ENCODE measurements around the gene TRMT61A. TPM values are rescaled to one million over a fixed set of nuclear protein-coding genes. Genes with fewer than 3 reads are reported as not detected.

Gene TRMT61A
- total and polyA plus RNA-seq, 10 of the 15 experiments (the other 5 are each of a cell fraction or from before 2014, with no cell fraction given): 0.11 to 21.9 (median 11.4) TPM

DNA sequence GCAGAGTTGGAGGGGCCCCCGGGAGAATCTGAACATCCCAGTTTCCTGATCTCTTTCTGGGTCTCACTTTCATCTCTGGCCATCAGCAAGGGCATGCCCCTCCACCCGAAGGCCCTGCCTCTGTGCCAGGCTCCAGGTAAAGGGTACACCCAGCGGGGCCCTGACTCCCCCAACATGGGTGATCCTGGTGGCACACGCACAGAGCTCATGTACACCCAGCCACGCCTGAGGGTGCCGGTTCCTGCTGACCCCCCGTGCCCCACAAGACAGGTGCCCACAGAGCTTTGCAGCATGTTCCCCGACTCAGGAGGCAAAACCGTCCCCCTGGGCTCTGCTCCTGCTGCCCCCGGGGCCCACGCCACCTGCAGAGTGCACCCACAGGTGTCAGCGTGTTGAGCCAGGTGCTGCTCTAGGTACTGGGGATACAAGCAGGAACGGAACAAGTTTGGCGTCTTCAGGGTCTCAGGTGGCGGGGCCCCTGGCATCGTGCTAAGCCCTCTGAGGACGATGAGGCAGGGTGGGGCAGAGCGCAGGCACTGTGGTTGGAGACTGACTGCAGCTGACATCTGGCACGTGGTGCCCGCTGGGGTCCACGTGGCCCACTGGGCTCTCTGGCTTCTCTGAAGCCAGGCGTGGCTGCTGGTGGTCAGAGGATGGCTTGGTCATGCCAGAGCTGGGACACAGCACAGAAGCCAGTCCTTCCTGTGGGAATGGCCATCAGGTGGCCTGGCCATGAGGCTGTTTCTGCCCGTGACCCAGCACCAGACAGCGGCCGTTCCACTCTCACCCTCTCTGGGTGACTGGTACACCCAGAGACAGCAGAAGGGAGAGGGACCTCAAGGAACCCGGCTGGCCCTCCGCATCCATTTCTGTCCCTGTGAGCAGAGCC lies 19.7 kb downstream of the TRMT61A start (continued):
- TF ChIP-seq, protein P1, sequence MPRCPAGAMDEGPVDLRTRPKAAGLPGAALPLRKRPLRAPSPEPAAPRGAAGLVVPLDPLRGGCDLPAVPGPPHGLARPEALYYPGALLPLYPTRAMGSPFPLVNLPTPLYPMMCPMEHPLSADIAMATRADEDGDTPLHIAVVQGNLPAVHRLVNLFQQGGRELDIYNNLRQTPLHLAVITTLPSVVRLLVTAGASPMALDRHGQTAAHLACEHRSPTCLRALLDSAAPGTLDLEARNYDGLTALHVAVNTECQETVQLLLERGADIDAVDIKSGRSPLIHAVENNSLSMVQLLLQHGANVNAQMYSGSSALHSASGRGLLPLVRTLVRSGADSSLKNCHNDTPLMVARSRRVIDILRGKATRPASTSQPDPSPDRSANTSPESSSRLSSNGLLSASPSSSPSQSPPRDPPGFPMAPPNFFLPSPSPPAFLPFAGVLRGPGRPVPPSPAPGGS (IDR thresholded peaks at IDR 0.05; ENCODE audit: borderline replicate concordance, insufficient read depth, low read depth, low read length, poor library complexity, severe bottlenecking): no peak
- TF ChIP-seq SIN3A (IDR thresholded peaks at IDR 0.05; ENCODE audit: low read depth, low read length) (no peak), EGR1 (IDR thresholded peaks at IDR 0.05; ENCODE audit: borderline replicate concordance in 1 of 2, low read depth in 2 of 2, low read length in 2 of 2) (no peak), NFYB (IDR thresholded peaks at IDR 0.05; ENCODE audit: insufficient read depth, low read depth, low read length) (no peak)

DNA sequence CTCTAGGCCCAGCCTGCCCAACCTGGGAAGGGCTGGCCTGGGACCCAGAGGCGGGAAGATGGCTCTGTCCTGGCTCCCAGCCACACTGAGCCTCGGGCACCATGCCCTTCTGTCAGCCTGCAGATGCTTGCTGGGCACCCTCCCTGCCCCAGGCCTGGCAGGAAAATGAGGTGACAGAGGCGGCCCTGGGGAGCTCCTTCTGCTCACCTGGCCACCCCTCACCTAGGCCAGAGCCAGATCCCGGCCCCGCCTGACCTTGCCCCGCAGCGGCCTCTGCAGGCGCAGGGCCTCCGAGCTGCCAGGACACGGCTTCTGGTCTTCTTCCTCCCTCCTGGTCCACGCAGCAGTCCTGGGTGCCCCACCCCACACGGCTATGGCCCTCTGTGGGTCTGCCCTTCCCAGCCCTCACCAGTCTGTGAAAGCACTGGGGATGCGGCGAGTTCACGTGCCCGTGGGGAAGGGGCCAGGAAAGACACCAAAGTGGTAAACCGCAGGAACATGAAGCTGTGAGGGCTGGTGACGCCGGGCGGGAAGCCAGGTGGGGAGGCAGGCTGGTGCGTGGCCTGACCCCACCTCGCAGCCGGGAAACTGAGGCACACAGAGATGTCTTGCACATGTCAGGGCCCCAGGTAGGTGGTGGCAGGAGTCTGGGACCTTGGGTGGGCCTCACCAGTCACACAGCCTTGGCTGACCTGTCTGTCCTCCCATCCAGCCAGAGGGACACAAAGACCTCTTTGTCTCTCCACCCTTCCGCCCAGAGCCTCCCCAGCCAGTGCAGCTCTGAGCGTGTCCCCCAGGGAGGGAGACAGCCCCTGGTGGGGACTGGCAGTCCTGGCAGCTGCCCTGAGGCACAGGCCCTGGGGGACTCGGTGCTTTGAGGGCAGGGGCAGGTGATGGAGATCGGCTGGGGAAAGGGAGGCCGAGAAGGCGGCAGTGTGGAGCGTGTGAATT lies 20.6 kb downstream of the TRMT61A start:
- POLR2A ChIA-PET: interaction anchor here (0.5 kb wide), 1 partner anchor 1789 kb away, joined by 3 read pairs; no protein-coding TSS in a partner anchor
- in situ Hi-C loops (cut with MboI) (no loop called here), intact Hi-C loops (cut with micrococcal nuclease; ENCODE audit: unreplicated experiment) (no loop called here)
- ATAC-seq: no peak
- 76% methylated on average over 28 of the region's 30 CpGs for WGBS (ENCODE audit: insufficient coverage, insufficient replicate concordance, low lambda C conversion rate, missing lambda C conversion rate)
- no peaks in the 10 kb centered on the region for H4K20me1 ChIP-seq (ENCODE audit: control insufficient read depth, insufficient read depth)
- FAIRE-seq: no peak
- SMC1A ChIA-PET (ENCODE audit: uncharacterized antibody, unreplicated experiment): no interaction called here
- H3K27me3 ChIP-seq (replicated peaks in 1 of 2; ENCODE audit: control insufficient read depth in 2 of 2, insufficient read depth in 2 of 2, low read length in 1 of 2): no peaks in the 10 kb centered on the region
- RAD21 ChIA-PET (ENCODE audit: unreplicated experiment): no interaction called here
- H3K4me1 ChIP-seq (ENCODE audit: control insufficient read depth, insufficient read depth, low read length): no peaks in the 10 kb centered on the region
- BruUV-seq (replicated peaks): no TSS peak
- H3K4me3 ChIP-seq: no peak overlapping the region
- no peak for TF ChIP-seq CREM (IDR thresholded peaks at IDR 0.05; ENCODE audit: low read depth)
- TF ChIP-seq EGR1 (IDR thresholded peaks at IDR 0.05; ENCODE audit: borderline replicate concordance in 1 of 2, low read depth in 2 of 2, low read length in 2 of 2): no peak
- TF ChIP-seq CHD4 (IDR thresholded peaks at IDR 0.05): no peak
- TF ChIP-seq ZNF207 (IDR thresholded peaks at IDR 0.05; ENCODE audit: borderline replicate concordance): no peak
- no peak for TF ChIP-seq SUPT20H (IDR thresholded peaks at IDR 0.05; ENCODE audit: borderline replicate concordance, control insufficient read depth, low read depth, low read length)
- TF ChIP-seq JUNB (IDR thresholded peaks at IDR 0.05): no peak
- TF ChIP-seq HCFC1 (IDR thresholded peaks at IDR 0.05; ENCODE audit: low read length): no peak
- TF ChIP-seq IRF4 (IDR thresholded peaks at IDR 0.05; ENCODE audit: low read depth, low read length): no peak
- no peaks in the 10 kb centered on the region for H3K36me3 ChIP-seq (ENCODE audit: control insufficient read depth in 2 of 2, insufficient read depth in 2 of 2, low read length in 1 of 2)
- no peak overlapping the region for H3K4me2 ChIP-seq (ENCODE audit: control insufficient read depth, insufficient read depth)
- H3K79me2 ChIP-seq (ENCODE audit: control insufficient read depth, insufficient read depth, low read length): no peaks in the 10 kb centered on the region
- CTCF ChIA-PET: interaction anchor here (0.8 to 1.0 kb wide), 2 partner anchors 29 to 31 kb away, joined by 3 read pairs; no protein-coding TSS in a partner anchor
- H3K27ac ChIP-seq (ENCODE audit: control insufficient read depth, insufficient read depth): no peak overlapping the region
- no peak for DNase-seq (ENCODE audit: low read depth, low spot score)
- H3K9me3 ChIP-seq (replicated peaks; ENCODE audit: control insufficient read depth, insufficient read depth, low read length): no peaks in the 10 kb centered on the region
- H2AFZ ChIP-seq (ENCODE audit: control insufficient read depth, low read depth, low read length): no peak overlapping the region
- H3K9ac ChIP-seq (ENCODE audit: control insufficient read depth, insufficient read depth, low read length): no peak overlapping the region
